HepG2 (cell line): ENCODE data around the gene PSMD3. TPM values are rescaled to one million over a fixed set of nuclear protein-coding genes. Genes with fewer than 3 reads are reported as not detected.
A peak's percentile ranks its signal among the peaks of the same experiment; 100 is the strongest.

Source experiments
- AKAP8 ChIP-seq: sonication (generic); formaldehyde crosslinking; IDR thresholded peaks from 2 replicates; pipeline ENCODE4 v1.5.1; 2020; ENCODE audit warnings: mild to moderate bottlenecking, missing genetic modification reagents
- CREM ChIP-seq, 2 experiments: sonication (generic) in 1 of 2; formaldehyde crosslinking in 1 of 2; IDR thresholded peaks; 2 replicates each; pipeline versions ENCODE4 v1.4.0 to v1.6.1; 2016 to 2020; ENCODE audit warnings: antibody characterized with exemption in 1 of 2, mild to moderate bottlenecking in 1 of 2, missing genetic modification reagents in 1 of 2
- DNMT3B ChIP-seq: conservative IDR thresholded peaks from 2 replicates; pipeline ENCODE4 v1.6.1; 2016; ENCODE audit warnings: missing biosample characterization, control low read depth
- GLMP ChIP-seq: sonication (generic); formaldehyde crosslinking; IDR thresholded peaks from 2 replicates; pipeline ENCODE4 v1.9.0; 2021; ENCODE audit warnings: missing genetic modification reagents, mild to moderate bottlenecking, borderline replicate concordance
- NFYB ChIP-seq: sonication (generic); formaldehyde crosslinking; IDR thresholded peaks from 2 replicates; pipeline ENCODE4 v1.4.0; 2020; ENCODE audit warnings: missing genetic modification reagents
- RXRB ChIP-seq: IDR thresholded peaks from 2 replicates; pipeline ENCODE4 v1.6.1; 2016; ENCODE audit warnings: borderline replicate concordance, missing genetic modification reagents, missing compliant biosample characterization
- TAF15 ChIP-seq: fragments of 200-400 bp; formaldehyde crosslinking; IDR thresholded peaks from one replicate; pipeline ENCODE4 v1.6.1; 2018; ENCODE audit warnings: mild to moderate bottlenecking, low read depth, low read length; ENCODE audit not compliant: poor library complexity, severe bottlenecking
- ZNF121 ChIP-seq: sonication (generic); formaldehyde crosslinking; IDR thresholded peaks from 2 replicates; pipeline ENCODE4 v1.5.0; 2020; ENCODE audit warnings: mild to moderate bottlenecking, missing genetic modification reagents
- ZNF337 ChIP-seq: sonication (generic); formaldehyde crosslinking; IDR thresholded peaks from 2 replicates; pipeline ENCODE4 v1.5.1; 2020; ENCODE audit warnings: missing genetic modification reagents, low read depth, mild to moderate bottlenecking, borderline replicate concordance
- ZNF570 ChIP-seq: sonication (generic); formaldehyde crosslinking; IDR thresholded peaks from 2 replicates; pipeline ENCODE4 v1.4.0; 2020; ENCODE audit warnings: mild to moderate bottlenecking, missing genetic modification reagents, borderline replicate concordance
- ZNF639 ChIP-seq: conservative IDR thresholded peaks from 2 replicates; pipeline ENCODE4 v1.6.1; 2018; ENCODE audit warnings: missing genetic modification reagents
- ZNF7 ChIP-seq: IDR thresholded peaks from 2 replicates; pipeline ENCODE4 v1.6.1; 2016; ENCODE audit warnings: missing biosample characterization, missing genetic modification reagents
- ZNF713 ChIP-seq: sonication (generic); formaldehyde crosslinking; IDR thresholded peaks from 2 replicates; pipeline ENCODE4 v1.4.0; 2020; ENCODE audit warnings: mild to moderate bottlenecking, missing genetic modification reagents
- polyA plus RNA-seq, 8 experiments: library from polyadenylated mRNA; depleted of rRNA in 3 of 8; stranded (reverse) in 7 of 8; unstranded in 1 of 8; fragments of >200 nt; fragmentation: Illumina TruSeq in 4 of 8; extraction: Trizol in 4 of 8; gene quantifications; 2 replicates each; pipeline versions ENCODE4 v1.2.1 to v1.2.3, GENCODE V29; 2011 to 2016; ENCODE audit warnings: low read depth in 4 of 8, missing spikeins in 1 of 8, mixed read lengths in 1 of 8; ENCODE audit not compliant: insufficient read depth in 1 of 8
- total RNA-seq, 5 experiments: library from RNA; depleted of rRNA; stranded (reverse); fragments of >200 nt; fragmentation: Illumina TruSeq; extraction: Trizol; gene quantifications; 2 replicates each; pipeline ENCODE4 v1.2.3, GENCODE V29; 2016; ENCODE audit warnings: low read depth in 1 of 5
- TF ChIP-seq, protein P1 (sequence below): IDR thresholded peaks from 2 replicates; pipeline ENCODE4 v1.6.1; 2012; ENCODE audit warnings: inconsistent platforms
- TF ChIP-seq, protein P2 (sequence below): sonication (generic); formaldehyde crosslinking; IDR thresholded peaks from 2 replicates; pipeline ENCODE4 v1.5.1; 2020; ENCODE audit warnings: mild to moderate bottlenecking, missing genetic modification reagents, moderate library complexity
- TF ChIP-seq, protein P3 (sequence below): sonication (generic); formaldehyde crosslinking; IDR thresholded peaks from 2 replicates; pipeline ENCODE4 v1.8.1; 2023; ENCODE audit warnings: mild to moderate bottlenecking, inconsistent platforms, moderate library complexity, missing genetic modification reagents, borderline replicate concordance
- TF ChIP-seq, protein P4 (sequence below): sonication (generic); formaldehyde crosslinking; IDR thresholded peaks from 2 replicates; pipeline ENCODE4 v1.5.0; 2020; ENCODE audit warnings: mild to moderate bottlenecking, missing genetic modification reagents

PSMD3 gene
- total and polyA plus RNA-seq, 2 of the 13 experiments (the other 11 are each of a cell fraction or from before 2014, with no cell fraction given), result 97.4 to 146 TPM

- TF ChIP-seq ZNF337 (CRISPR knock-in tag), result peak; percentile 84; the same call in 1 of the 2 replicates
- TF ChIP-seq ZNF570 (CRISPR knock-in tag), result no peak
- no peak; the same call in 1 of the 2 replicates for TF ChIP-seq ZNF713
- TF ChIP-seq, protein P1, sequence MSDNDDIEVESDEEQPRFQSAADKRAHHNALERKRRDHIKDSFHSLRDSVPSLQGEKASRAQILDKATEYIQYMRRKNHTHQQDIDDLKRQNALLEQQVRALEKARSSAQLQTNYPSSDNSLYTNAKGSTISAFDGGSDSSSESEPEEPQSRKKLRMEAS, result peak; percentile 97
- TF ChIP-seq DNMT3B, result peak; percentile 95; the same call in 1 of the 2 replicates
- TF ChIP-seq GLMP, result no peak
- peak; percentile 87 for TF ChIP-seq RXRB
- peak; percentile 98 for TF ChIP-seq CREM (IDR thresholded peaks at IDR 0.05)
- TF ChIP-seq CREM (CRISPR knock-in tag; IDR thresholded peaks at IDR 0.05), result peak; percentile 59; the same call in 1 of the 2 replicates
- TF ChIP-seq ZNF639 (CRISPR knock-in tag), result peak; percentile 97
- peak; percentile 86 for TF ChIP-seq TAF15
- TF ChIP-seq, protein P2, sequence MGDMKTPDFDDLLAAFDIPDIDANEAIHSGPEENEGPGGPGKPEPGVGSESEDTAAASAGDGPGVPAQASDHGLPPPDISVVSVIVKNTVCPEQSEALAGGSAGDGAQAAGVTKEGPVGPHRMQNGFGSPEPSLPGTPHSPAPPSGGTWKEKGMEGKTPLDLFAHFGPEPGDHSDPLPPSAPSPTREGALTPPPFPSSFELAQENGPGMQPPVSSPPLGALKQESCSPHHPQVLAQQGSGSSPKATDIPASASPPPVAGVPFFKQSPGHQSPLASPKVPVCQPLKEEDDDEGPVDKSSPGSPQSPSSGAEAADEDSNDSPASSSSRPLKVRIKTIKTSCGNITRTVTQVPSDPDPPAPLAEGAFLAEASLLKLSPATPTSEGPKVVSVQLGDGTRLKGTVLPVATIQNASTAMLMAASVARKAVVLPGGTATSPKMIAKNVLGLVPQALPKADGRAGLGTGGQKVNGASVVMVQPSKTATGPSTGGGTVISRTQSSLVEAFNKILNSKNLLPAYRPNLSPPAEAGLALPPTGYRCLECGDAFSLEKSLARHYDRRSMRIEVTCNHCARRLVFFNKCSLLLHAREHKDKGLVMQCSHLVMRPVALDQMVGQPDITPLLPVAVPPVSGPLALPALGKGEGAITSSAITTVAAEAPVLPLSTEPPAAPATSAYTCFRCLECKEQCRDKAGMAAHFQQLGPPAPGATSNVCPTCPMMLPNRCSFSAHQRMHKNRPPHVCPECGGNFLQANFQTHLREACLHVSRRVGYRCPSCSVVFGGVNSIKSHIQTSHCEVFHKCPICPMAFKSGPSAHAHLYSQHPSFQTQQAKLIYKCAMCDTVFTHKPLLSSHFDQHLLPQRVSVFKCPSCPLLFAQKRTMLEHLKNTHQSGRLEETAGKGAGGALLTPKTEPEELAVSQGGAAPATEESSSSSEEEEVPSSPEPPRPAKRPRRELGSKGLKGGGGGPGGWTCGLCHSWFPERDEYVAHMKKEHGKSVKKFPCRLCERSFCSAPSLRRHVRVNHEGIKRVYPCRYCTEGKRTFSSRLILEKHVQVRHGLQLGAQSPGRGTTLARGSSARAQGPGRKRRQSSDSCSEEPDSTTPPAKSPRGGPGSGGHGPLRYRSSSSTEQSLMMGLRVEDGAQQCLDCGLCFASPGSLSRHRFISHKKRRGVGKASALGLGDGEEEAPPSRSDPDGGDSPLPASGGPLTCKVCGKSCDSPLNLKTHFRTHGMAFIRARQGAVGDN, result peak; percentile 99
- peak; percentile 63 for TF ChIP-seq ZNF7 (CRISPR knock-in tag)
- TF ChIP-seq NFYB, result peak; percentile 88
- TF ChIP-seq, protein P3, sequence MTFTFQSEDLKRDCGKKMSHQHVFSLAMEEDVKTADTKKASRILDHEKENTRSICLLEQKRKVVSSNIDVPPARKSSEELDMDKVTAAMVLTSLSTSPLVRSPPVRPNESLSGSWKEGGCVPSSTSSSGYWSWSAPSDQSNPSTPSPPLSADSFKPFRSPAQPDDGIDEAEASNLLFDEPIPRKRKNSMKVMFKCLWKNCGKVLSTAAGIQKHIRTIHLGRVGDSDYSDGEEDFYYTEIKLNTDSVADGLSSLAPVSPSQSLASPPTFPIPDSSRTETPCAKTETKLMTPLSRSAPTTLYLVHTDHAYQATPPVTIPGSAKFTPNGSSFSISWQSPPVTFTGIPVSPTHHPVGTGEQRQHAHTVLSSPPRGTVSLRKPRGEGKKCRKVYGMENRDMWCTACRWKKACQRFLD (CRISPR knock-in tag), result peak; percentile 36; the same call in 1 of the 2 replicates
- TF ChIP-seq AKAP8 (CRISPR knock-in tag), result no peak; the same call in 1 of the 2 replicates
- TF ChIP-seq, protein P4, sequence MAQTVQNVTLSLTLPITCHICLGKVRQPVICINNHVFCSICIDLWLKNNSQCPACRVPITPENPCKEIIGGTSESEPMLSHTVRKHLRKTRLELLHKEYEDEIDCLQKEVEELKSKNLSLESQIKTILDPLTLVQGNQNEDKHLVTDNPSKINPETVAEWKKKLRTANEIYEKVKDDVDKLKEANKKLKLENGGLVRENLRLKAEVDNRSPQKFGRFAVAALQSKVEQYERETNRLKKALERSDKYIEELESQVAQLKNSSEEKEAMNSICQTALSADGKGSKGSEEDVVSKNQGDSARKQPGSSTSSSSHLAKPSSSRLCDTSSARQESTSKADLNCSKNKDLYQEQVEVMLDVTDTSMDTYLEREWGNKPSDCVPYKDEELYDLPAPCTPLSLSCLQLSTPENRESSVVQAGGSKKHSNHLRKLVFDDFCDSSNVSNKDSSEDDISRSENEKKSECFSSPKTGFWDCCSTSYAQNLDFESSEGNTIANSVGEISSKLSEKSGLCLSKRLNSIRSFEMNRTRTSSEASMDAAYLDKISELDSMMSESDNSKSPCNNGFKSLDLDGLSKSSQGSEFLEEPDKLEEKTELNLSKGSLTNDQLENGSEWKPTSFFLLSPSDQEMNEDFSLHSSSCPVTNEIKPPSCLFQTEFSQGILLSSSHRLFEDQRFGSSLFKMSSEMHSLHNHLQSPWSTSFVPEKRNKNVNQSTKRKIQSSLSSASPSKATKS (CRISPR knock-in tag), result peak; percentile 71; the same call in 1 of the 2 replicates
- TF ChIP-seq ZNF121, result peak; percentile 55
These were observed at the start of gene PSMD3 (continued) for GRCh38 chr17:39980351-39981206.
